Stimulated activated naive CD4-positive, alpha-beta T cell (primary cell): ENCODE results near the gene HS6ST2.

Source experiments
- DNase-seq, 6 experiments: peaks; one replicate each; lab custom pipeline; 2025; lab: John Stamatoyannopoulos, UW

The HS6ST2 gene

DNA sequence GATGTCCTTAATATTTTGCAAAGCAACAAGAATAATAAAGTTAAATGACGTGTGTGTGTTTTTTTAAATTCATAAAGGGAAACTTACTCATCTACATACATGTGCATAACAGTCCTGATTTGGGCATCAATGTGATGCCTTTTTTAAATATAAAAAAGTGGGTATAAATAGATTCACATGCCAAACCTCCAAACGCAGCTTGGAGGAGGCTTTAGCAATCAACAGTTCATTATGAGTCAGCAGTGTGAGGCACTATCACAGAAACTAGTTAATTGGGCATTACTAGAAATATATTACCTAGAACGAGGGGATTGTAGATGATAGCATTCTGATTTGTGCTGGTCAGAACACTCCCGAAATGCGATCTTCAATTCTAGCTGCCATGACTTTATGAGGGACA, 115.1 kb downstream of the HS6ST2 start:
- no peak for DNase-seq

DNA sequence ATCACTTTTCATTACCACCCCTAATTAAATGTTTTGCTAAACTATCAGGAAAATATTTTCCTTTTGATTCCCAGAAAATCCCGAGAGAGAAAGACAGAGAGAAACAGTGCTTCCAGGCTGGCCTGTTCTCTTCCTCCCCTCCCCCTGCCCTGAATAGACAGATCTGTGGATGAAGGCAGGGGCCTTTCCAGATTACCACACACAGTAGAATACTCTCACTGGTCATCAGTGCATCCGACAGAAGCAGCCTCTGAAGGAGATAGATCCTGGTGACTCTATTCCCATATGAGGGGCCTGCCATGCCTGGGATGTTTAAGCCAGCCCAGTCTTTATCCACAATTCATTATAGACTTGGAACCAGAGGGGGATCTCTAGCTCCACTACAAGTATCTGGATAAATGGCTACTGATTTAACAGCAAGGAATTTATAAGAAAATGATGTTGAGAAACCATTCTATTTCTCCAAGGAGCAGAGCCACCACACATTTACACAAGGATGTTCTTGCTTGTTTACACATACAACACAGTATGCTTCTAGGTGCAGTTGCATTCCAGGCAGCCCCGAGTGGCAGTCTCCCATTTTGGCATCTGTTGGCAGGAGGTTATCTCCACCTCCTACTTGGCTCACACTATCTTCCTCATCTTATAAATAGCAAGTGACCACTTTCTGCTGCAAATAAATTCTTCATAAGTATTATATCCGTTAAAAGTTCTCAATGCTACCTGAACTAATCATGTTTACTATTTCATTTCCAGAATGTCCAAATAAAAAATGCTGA, 115.8 kb downstream of the HS6ST2 start:
- no peak for DNase-seq

DNA sequence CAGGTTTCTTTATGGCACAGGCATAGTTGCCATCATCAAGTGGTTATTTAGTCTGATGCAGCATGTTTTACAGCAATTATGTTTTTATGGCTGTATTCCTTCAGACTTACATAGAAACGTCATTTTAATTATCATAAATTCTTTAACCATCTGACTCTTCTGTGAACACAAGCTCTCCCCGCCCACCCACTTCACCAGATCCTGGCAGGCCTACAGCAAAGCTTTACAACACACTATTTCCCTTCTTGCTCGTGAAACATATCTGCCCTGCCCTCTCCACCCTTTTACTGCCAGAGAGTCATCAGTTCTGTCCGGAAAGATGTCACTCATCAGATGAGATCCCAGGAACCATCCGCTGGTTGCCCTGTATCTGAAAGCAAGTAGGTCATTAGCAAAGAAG, 120.5 kb downstream of the HS6ST2 start:
- DNase-seq, result no peak

DNA sequence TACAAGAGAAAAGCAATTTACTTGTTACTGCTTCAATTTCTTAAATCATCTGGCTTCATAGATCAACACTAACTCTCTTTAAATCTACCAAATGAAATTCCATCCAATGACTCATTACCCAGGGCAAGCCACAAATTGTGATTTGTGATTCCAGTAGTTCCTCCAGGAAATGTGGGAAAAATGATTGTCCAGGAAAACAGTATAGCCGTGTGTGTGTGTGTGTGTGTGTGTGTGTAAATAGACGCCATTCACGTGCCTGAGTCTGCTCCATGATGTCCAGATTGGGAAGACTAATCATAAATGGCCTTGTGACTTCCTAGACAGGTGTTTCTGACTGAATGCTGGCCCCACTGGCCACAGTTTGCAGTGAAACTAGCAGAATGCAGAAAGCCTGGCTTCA, 121.3 kb downstream of the HS6ST2 start:
- DNase-seq, result no peak

DNA sequence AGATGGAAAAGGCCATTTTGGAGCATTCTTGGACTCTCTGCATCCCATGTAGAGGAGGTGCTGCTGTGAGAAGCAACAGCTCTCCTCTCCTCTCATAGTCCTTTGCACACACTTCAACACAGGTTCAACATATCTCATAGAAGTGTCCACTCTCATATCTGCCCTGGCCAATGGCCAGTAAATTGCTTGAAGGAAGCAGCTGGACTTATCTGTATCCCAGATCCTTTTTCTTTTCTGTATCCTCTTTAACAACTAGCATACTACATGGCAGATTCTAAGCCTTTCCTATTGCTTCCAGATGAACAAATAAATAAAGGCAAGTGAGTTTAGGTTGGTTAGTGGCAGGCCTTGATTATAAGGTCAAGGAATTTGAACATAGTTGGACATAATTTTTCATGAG, 122.0 kb downstream of the HS6ST2 start:
- DNase-seq, result no peak

DNA sequence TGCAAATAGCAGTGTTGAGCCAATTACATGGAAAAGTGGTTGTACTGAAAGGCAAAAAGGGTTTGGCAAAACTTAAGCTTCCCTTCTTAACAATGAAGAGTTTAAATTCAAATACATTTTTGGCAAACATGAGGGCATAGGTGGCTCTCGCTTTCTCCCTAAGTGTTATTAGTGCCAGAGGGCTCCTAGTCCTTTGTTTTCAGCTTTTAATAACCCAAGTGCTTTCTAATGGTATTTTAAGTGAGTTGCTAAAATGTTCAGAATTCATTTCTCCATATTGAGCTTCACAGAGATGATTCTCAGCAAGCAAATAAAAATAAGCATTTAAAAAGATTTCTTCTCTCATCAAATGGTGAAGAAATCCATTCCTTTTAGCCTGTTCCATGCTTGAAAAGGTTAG, 123.7 kb downstream of the HS6ST2 start:
- DNase-seq, result no peak

DNA sequence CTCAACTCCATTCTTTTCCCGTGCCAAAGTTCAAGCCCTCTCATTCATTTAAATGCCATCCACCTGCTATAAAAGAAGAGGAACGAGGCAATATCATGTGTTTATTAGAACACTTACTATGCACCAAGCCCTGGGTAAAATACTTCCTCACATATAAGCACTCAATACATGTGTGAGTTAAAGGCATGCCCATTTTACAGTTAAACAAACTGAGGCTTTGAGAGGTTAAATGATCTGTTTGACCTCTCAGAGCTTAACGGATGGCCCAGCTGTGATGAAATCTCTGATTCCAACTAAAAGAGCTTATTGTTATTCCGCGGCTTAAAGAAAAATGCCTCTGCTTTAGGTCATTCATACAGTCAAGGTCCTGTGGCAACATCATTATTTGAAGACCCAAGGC, 124.3 kb downstream of the HS6ST2 start:
- no peak for DNase-seq

DNA sequence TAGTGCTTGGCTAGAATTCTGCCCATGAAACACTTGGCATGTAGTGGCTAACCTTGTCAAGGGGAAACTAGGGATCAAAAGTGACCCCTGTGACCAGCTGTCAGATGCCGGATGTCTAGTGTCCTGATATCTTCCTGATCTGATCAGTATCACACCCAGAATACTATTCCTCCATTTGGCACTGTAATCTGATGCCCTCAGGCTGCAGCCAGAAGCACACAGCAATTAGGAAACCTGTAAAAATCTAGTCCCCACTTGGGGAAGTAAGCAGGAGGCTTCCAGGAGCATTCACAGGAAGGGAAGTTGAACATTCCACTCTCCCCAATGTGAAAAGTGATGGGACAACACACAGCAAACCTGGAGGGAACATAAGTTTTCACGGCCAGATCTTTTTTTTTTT, 125.1 kb downstream of the HS6ST2 start:
- no peak for DNase-seq

DNA sequence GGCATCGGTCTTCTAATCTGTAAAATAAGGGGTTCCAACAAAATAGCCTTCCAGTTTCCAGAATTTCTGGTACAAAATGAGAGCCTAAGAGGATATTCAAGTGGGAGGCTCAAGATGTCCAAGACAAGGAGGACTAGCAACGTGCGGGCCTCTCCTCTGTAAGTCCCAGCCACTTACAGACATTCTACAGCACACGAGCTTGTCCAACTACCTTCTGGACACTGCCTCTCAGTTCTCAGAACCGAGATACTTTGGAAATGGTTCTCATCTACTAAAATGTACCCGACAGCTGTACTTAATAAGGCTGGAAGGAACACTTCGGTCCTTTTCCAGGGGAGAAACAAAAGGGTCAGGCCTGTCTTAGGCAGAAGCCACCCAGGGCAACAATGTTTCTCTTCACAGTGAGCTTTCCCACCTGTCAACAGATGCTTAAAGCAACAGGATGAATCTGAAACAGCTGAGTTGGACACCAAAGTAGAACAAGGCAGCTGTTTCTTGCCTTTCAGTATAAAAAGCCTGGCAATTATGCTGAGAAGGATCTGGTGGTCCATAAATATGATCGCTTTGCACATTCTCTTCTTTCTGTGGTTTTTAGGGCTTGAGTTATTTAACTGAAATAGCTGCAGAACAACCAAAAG, 127.0 kb downstream of the HS6ST2 start:
- no peak for DNase-seq

DNA sequence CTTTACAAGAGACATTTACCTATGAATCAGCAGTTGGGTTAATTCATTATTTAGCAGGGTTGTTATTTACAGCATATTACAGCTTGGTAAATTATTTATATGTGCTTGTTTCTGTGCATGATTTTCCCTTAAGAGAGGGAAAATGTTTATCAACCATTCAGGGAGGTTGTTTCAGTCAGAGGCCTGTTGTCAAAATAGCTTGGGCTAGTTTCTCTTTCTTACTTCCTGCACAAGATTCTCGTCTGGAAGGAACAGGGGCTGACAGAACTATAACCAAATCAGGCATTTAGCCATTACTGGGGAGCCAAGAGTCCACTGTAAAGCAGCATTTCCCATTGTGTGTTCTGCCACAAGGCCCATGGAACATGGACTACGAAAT, 135.8 kb downstream of the HS6ST2 start:
- DNase-seq, result no peak

DNA sequence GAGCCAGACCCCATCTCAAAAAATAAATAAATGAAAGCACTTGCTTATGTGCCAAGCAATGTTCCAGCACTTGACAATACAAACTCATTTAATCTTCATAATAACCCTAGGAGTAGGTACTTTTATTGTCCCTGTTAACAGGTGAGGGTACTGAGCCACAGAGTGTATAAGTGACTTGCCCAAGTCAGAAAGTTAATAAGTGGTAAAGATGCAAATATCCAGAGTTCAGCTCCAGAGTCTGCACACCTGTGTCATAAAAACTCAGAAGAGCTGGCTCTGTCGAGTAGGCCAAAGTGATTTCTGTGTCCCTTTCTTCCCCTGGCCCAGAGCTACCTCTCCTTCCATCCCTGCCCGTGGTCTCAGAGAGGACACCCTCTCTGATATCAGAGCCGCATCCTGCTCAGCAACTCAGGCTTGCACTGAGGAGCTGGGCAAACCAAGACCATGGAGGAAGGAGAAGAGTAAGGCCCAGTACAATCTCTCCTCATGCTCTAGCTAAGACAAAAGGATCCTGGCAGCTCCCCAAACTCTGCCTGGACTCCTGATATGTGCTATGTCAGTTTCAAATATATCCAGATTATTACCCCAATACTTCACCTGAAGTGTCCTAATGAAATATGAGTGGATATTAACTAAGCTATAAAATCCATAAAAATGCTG, 136.3 kb downstream of the HS6ST2 start:
- DNase-seq, result no peak

DNA sequence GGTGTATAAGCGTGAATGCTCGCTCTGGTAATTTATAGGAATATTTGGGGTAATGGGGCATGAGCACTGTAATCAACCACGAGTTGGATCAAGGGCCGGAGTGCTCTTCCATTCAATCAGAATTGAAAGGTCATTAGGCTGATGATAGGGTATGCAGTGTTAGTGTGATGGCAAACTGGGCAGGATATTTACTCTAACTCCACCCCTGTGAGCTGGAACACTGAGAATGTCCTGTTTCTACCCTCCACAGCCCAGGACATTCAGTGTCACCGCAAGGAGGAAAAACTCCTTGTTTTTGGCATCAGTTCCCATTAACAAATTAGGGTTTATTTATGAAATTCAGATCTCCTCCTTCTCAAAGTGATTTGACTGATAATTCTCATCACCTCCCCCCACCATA, 137.8 kb downstream of the HS6ST2 start:
- no peak for DNase-seq

DNA sequence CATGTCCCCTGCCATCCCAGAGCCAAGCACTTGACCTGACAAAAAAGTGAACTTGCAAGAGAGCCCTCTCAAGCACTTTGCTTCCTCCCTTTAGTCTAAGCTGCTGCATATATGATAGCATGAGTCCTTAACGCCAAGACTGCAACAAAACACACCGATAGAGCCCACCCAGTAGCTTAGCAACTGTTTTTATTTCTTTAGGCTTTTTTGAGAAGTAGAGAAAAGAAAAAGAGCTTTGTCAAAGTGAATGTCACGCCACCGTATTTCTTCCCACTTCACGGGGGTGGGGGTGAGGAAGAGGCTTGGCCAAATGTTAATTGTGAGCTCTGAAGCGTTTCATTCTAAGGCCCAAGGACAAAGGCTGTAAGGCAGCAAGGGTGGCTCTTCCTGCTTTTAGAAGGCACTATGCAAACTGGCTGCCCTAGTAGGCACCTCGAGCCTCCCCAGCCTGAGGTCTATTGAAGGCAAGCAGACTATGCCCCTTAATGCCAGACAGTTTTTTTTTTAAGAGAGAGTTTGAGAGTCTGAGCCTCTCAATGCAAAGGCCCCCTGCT, 138.6 kb downstream of the HS6ST2 start:
- DNase-seq, result no peak

DNA sequence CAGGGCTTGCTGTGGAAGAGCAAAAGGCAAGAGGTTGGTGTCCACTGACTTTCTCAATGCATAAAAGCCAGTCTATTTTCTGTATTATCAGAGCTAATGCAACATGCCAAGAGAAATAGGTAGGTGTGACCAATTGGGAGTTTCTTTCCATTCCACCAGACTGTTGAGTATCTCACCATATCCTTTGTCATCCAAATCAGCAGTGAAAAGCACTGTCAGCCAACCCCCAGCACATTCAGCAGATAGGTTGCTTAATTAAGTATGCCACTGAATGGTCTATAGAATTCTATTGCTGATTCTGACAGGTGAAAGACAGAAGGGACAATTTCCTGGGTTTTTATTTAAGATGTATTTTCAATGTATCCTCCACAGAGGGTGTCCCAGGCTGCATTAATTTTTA, 139.8 kb downstream of the HS6ST2 start:
- no peak for DNase-seq

DNA sequence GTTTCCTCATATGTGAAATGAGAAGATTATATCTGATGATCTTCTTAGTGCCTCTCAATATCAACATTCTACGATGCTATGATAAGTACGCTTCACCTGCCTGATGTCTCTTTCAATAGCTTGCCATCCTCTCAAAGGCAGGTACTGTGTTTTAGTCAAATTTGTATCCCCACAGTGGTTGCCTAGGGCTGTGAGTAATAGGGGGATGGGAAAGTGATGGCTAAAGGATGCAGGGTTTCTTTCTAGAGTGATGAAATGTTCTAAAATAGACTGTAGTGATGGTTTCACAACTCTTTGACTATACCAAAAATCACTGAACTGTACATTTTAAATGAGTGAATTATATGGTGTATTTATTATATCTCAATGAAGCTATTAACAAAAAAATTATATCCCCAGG, 142.8 kb downstream of the HS6ST2 start:
- DNase-seq, result no peak

DNA sequence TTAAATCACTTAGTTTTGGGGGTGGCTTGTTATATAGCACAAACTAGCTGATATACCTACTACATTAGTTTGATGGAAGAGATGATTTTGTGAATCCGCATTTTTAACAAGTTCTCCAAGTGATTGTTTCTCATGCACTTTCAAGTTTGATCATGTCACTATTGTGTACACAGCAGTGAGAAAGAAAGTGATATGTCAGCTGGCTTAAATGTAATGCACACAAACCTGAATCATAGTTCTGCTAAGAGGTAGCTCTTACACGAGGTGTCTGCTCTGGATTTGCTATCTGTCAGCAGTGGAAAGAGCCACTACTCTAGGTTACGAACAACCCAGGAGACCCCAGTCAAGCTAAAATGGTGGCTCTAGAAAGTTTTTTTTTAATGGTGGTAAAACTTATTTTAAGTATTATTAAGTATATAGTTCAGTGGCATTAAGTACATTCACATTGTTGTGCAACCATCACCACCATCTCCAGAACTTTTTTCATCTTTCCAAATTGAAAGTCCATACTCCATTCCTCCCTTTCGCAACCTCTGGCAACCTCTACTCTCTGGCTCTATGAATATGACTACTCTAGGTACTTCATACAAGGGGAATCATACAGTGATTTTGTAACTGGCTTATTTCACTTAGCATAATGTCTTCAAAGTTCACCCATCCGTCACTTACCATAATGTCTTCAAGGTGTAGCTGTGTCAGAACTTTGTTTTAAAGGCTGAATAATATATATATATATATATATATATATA, 147.3 kb downstream of the HS6ST2 start:
- no peak for DNase-seq

DNA sequence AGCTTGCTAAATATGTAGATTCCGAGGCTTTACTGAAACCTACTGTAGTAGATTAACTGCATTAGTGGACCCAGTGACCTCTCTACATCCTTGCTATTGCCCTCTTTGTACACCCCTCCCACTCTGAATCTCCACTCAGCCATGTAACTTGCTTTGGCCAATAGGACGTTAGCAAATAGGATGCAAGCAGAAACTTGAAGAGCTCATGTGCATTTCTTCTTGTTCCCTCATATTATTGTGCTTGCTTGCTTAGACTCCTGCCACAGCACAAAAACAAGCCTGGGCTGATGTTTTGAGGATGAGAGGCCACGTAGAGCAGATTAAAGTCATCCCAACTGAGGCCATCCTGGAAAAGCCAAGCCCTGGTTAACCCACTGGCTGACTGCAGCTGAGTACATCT, 147.9 kb downstream of the HS6ST2 start:
- no peak for DNase-seq

DNA sequence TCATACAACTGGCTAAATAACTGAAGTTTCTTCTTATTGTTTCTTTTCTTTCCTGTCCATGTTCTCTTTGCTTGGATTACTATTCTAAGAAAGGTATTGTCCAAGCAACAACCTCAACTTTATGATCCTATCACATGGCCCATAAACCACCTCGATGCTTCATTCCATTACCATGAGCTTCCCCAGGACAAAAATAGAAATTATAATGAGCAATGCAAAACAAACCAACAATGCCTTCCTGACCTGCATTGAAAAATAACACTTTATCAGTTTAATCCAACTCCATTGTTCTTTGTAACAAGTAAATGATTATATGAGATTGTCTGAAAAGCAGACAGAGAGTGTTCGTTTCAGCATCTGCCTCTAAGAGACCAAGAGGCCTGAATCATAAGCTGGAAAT, 148.8 kb downstream of the HS6ST2 start:
- no peak for DNase-seq

DNA sequence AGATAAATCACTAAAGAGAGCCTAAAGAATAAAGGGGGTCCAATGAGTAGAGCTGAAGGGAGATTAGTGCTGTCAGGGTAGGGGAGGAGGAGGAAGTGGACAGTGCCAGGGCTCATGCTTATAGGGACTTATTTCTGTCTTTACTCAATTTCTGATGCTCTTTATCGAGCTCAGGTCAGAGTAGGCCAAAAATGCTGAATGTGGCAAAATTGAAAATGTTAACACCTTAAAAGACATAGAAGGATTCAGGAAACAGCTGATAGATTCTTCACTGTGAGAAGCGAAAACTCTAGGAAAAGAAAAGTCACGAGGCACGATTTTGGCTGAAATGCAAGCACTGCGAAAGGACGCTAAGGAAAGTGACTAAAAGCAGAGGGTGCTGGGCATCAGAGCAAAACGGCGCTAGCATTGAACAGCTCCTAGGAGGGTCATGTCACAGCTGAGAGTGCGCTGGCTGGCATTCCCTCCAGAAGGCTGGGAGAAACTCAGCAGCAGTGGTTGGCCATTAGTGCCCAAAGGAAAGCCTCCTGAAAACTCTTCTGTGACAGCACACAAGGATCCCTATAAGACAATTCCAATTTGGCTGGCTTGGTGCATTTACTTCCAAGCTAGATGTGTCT, 150.9 kb downstream of the HS6ST2 start:
- DNase-seq, result no peak

DNA sequence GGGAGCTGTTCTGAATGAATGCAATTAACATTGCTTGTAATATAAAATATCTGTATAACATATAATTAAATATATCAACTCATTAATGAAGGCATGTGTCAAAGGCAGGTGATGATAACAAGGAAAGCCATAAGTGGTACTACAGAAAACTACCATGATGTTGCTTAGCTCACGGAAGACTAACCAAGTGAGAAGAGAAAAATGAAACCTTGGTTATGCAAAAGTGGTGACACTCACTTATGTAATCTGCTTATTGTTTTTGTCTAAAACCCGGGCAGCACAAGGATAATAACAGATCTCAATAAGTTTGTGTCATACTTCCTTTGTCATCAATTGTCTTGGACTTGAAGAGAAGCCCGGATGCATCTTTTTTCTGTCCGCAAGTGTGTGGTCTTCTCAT, 156.4 kb downstream of the HS6ST2 start:
- DNase-seq, result no peak

DNA sequence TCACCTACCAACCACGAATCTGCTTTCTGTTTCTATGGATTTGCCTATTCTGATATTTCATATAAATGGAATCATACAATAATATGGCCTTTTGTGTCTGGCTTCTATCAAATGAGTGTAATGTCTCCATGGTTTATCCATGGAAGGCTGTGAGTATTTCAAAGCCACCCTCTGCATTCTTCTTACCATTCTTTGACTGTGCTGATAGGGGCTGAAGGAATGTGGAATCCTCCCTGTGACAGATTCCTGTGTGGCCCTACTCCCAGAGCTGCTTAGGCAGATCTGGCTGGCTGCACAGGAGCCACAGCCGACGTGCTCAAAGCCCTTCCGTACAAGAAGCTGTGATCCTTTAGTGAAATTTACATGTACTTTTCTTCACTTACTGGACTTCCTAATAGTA, 163.2 kb downstream of the HS6ST2 start:
- DNase-seq, result no peak

DNA sequence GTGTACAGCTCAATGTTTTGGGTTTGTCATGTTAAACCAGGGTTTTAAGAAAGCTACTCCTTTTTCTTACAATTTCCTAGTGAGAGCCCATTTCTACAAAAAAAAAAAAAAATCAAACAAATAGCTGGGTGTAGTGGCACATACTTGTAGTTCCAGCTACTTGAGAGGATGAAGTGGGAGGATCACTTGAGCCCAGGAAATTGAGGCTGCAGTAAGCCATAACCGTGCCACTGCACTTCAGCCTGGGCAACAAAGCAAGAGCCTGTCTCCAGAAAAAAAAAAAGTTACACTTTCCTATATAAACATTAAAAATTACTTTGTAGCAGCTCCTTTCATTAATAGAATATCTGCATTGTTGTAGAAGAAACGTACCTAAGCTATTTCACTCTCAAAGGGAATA, 166.7 kb downstream of the HS6ST2 start:
- DNase-seq, result no peak
